ENCODE data around the gene USP17L13.
"Not testable (repeated sequence)": the region's sequence is repeated elsewhere in the genome, so short reads cannot be mapped to it uniquely, and the experiment has no call there.

The USP17L13 gene

GRCh38 chr4:9224596-9224995 is at the start of gene USP17L13:
TSS of gene USP17L13 (plus strand) at chr4:9224896. CDS start at chr4:9224896, 0 bp downstream.
- not testable (repeated sequence) for H3K4me1 ChIP-seq (ENCODE audit: insufficient read depth, low read length); H3K27me3 ChIP-seq (ENCODE audit: insufficient read depth, low read length); H3K9me3 ChIP-seq (ENCODE audit: low read length); H3K4me3 ChIP-seq (ENCODE audit: low read length); H3K36me3 ChIP-seq (ENCODE audit: insufficient read depth, low read length); H2AFZ ChIP-seq (ENCODE audit: low read depth, low read length)

- not testable (repeated sequence) for H3K36me3 ChIP-seq (ENCODE audit: insufficient read depth, low read length); H3K4me1 ChIP-seq (ENCODE audit: insufficient read depth, low read length); H2AFZ ChIP-seq (ENCODE audit: low read depth, low read length); H3K27me3 ChIP-seq (ENCODE audit: insufficient read depth, low read length); H3K9me3 ChIP-seq (ENCODE audit: low read length); H3K4me3 ChIP-seq (ENCODE audit: low read length)
These were observed 14.3 kb upstream of the USP17L13 start, which contains the start of gene USP17L10 for GRCh38 chr4:9210357-9210756. TSS of gene USP17L10 (plus strand) at chr4:9210657. CDS start at chr4:9210657, 0 bp downstream.

- H3K4me3 ChIP-seq (ENCODE audit: low read length); H3K36me3 ChIP-seq (ENCODE audit: insufficient read depth, low read length); H3K9me3 ChIP-seq (ENCODE audit: low read length); H2AFZ ChIP-seq (ENCODE audit: low read depth, low read length); H3K27me3 ChIP-seq (ENCODE audit: insufficient read depth, low read length); H3K4me1 ChIP-seq (ENCODE audit: insufficient read depth, low read length): not testable (repeated sequence)
These were observed 10.0 kb upstream of the USP17L13 start for GRCh38 chr4:9214701-9215100.

GRCh38 chr4:9215105-9215504 is 9.6 kb upstream of the USP17L13 start, which contains the start of gene USP17L11:
TSS of gene USP17L11 (plus strand) at chr4:9215405. CDS start at chr4:9215405, 0 bp downstream.
- not testable (repeated sequence) for H2AFZ ChIP-seq (ENCODE audit: low read depth, low read length); H3K4me3 ChIP-seq (ENCODE audit: low read length); H3K27me3 ChIP-seq (ENCODE audit: insufficient read depth, low read length); H3K9me3 ChIP-seq (ENCODE audit: low read length); H3K36me3 ChIP-seq (ENCODE audit: insufficient read depth, low read length); H3K4me1 ChIP-seq (ENCODE audit: insufficient read depth, low read length)

- not testable (repeated sequence) for H3K4me3 ChIP-seq (ENCODE audit: low read length); H3K4me1 ChIP-seq (ENCODE audit: insufficient read depth, low read length); H3K27me3 ChIP-seq (ENCODE audit: insufficient read depth, low read length); H2AFZ ChIP-seq (ENCODE audit: low read depth, low read length); H3K9me3 ChIP-seq (ENCODE audit: low read length); H3K36me3 ChIP-seq (ENCODE audit: insufficient read depth, low read length)
These were observed 4.8 kb upstream of the USP17L13 start, which contains the start of gene USP17L12 for GRCh38 chr4:9219852-9220251. TSS of gene USP17L12 (plus strand) at chr4:9220152. CDS start at chr4:9220152, 0 bp downstream.

GRCh38 chr4:9230249-9230648 is 5.6 kb downstream of the USP17L13 start:
- not testable (repeated sequence) for H3K4me1 ChIP-seq (ENCODE audit: insufficient read depth, low read length); H3K4me3 ChIP-seq (ENCODE audit: low read length); H3K27me3 ChIP-seq (ENCODE audit: insufficient read depth, low read length); H2AFZ ChIP-seq (ENCODE audit: low read depth, low read length); H3K9me3 ChIP-seq (ENCODE audit: low read length); H3K36me3 ChIP-seq (ENCODE audit: insufficient read depth, low read length)

GRCh38 chr4:9234085-9234484 is 9.4 kb downstream of the USP17L13 start, which contains the start of gene USP17L15:
TSS of gene USP17L15 (plus strand) at chr4:9234385. CDS start at chr4:9234385, 0 bp downstream.
- H3K27me3 ChIP-seq (ENCODE audit: insufficient read depth, low read length); H3K36me3 ChIP-seq (ENCODE audit: insufficient read depth, low read length); H3K4me3 ChIP-seq (ENCODE audit: low read length); H3K4me1 ChIP-seq (ENCODE audit: insufficient read depth, low read length); H2AFZ ChIP-seq (ENCODE audit: low read depth, low read length); H3K9me3 ChIP-seq (ENCODE audit: low read length): not testable (repeated sequence)

GRCh38 chr4:9238461-9238860 is 13.8 kb downstream of the USP17L13 start:
- not testable (repeated sequence) for H3K9me3 ChIP-seq (ENCODE audit: low read length); H3K36me3 ChIP-seq (ENCODE audit: insufficient read depth, low read length); H3K27me3 ChIP-seq (ENCODE audit: insufficient read depth, low read length); H3K4me1 ChIP-seq (ENCODE audit: insufficient read depth, low read length); H2AFZ ChIP-seq (ENCODE audit: low read depth, low read length); H3K4me3 ChIP-seq (ENCODE audit: low read length)

GRCh38 chr4:9243579-9243978 is 18.9 kb downstream of the USP17L13 start, which contains the start of gene USP17L17:
TSS of gene USP17L17 (plus strand) at chr4:9243879. CDS start at chr4:9243879, 0 bp downstream.
- not testable (repeated sequence) for H3K36me3 ChIP-seq (ENCODE audit: insufficient read depth, low read length); H3K27me3 ChIP-seq (ENCODE audit: insufficient read depth, low read length); H3K4me3 ChIP-seq (ENCODE audit: low read length)

GRCh38 chr4:9247953-9248680 is 23.4 kb downstream of the USP17L13 start, which contains the start of gene USP17L18:
TSS of gene USP17L18 (plus strand) at chr4:9248630. CDS start at chr4:9248630, 0 bp downstream.
- not testable (repeated sequence) for H3K9me3 ChIP-seq (ENCODE audit: low read length); H2AFZ ChIP-seq (ENCODE audit: low read depth, low read length); H3K4me3 ChIP-seq (ENCODE audit: low read length); H3K4me1 ChIP-seq (ENCODE audit: insufficient read depth, low read length); H3K27me3 ChIP-seq (ENCODE audit: insufficient read depth, low read length); H3K36me3 ChIP-seq (ENCODE audit: insufficient read depth, low read length)

More at GRCh38 chr4:9243579-9243978, 18.9 kb downstream of the USP17L13 start, which contains the start of gene USP17L17:
- not testable (repeated sequence) for H3K4me1 ChIP-seq (ENCODE audit: insufficient read depth, low read length); H3K9me3 ChIP-seq (ENCODE audit: low read length); H2AFZ ChIP-seq (ENCODE audit: low read depth, low read length)

GRCh38 chr4:9253078-9253477 is 28.4 kb downstream of the USP17L13 start, which contains the start of gene USP17L19:
TSS of gene USP17L19 (plus strand) at chr4:9253378. CDS start at chr4:9253378, 0 bp downstream.
- not testable (repeated sequence) for H3K4me1 ChIP-seq (ENCODE audit: insufficient read depth, low read length); H3K36me3 ChIP-seq (ENCODE audit: insufficient read depth, low read length); H3K27me3 ChIP-seq (ENCODE audit: insufficient read depth, low read length); H3K4me3 ChIP-seq (ENCODE audit: low read length); H3K9me3 ChIP-seq (ENCODE audit: low read length); H2AFZ ChIP-seq (ENCODE audit: low read depth, low read length)

GRCh38 chr4:9257824-9258223 is 33.1 kb downstream of the USP17L13 start, which contains the start of gene USP17L20:
TSS of gene USP17L20 (plus strand) at chr4:9258124. CDS start at chr4:9258124, 0 bp downstream.
- not testable (repeated sequence) for H3K4me3 ChIP-seq (ENCODE audit: low read length); H3K27me3 ChIP-seq (ENCODE audit: insufficient read depth, low read length); H3K4me1 ChIP-seq (ENCODE audit: insufficient read depth, low read length)

GRCh38 chr4:9262572-9262971 is 37.9 kb downstream of the USP17L13 start, which contains the start of gene USP17L21:
TSS of gene USP17L21 (plus strand) at chr4:9262872. CDS start at chr4:9262872, 0 bp downstream.
- not testable (repeated sequence) for H3K4me3 ChIP-seq (ENCODE audit: low read length); H2AFZ ChIP-seq (ENCODE audit: low read depth, low read length)

More at GRCh38 chr4:9257824-9258223, 33.1 kb downstream of the USP17L13 start, which contains the start of gene USP17L20:
- not testable (repeated sequence) for H2AFZ ChIP-seq (ENCODE audit: low read depth, low read length); H3K9me3 ChIP-seq (ENCODE audit: low read length); H3K36me3 ChIP-seq (ENCODE audit: insufficient read depth, low read length)

More at GRCh38 chr4:9262572-9262971, 37.9 kb downstream of the USP17L13 start, which contains the start of gene USP17L21:
- not testable (repeated sequence) for H3K9me3 ChIP-seq (ENCODE audit: low read length); H3K36me3 ChIP-seq (ENCODE audit: insufficient read depth, low read length); H3K27me3 ChIP-seq (ENCODE audit: insufficient read depth, low read length); H3K4me1 ChIP-seq (ENCODE audit: insufficient read depth, low read length)

Measured in neuron (in vitro differentiated cells).